Neural cell (in vitro differentiated cells): ENCODE results near the gene RABGGTA. TPM values are rescaled to one million over a fixed set of nuclear protein-coding genes. Genes with fewer than 3 reads are reported as not detected.
"Not testable (repeated sequence)": the region's sequence is repeated elsewhere in the genome, so short reads cannot be mapped to it uniquely, and the experiment has no call there.

ENCODE experiments used
- H2AFZ ChIP-seq: fragments of 200-600, 300-800 bp; sonication (generic), shearing (Covaris generic); 2 replicates; pipeline ENCODE4 v1.6.0; 2014; ENCODE audit warnings: low read depth, mild to moderate bottlenecking, antibody characterized with exemption, low read length, moderate library complexity
- H3F3A ChIP-seq: fragments of 200-600 bp; shearing (Covaris generic); 2 replicates; pipeline ENCODE4 v1.6.1; 2016; ENCODE audit warnings: mild to moderate bottlenecking, moderate library complexity, mixed read lengths, antibody characterized with exemption, low read length; ENCODE audit not compliant: insufficient read depth, poor library complexity, severe bottlenecking
- H3K27ac ChIP-seq: fragments of 200-600, 300-800 bp; sonication (generic), shearing (Covaris generic); 2 replicates; pipeline ENCODE4 v1.5.1; 2014; ENCODE audit warnings: mild to moderate bottlenecking, low read length, moderate library complexity
- H3K27me3 ChIP-seq: fragments of 300-800, 200-600 bp; sonication (generic), shearing (Covaris generic); 2 replicates; pipeline ENCODE4 v1.6.0; 2014; ENCODE audit warnings: mild to moderate bottlenecking, low read depth, low read length, moderate library complexity; ENCODE audit not compliant: insufficient read depth
- H3K36me3 ChIP-seq: fragments of 300-800, 200-600 bp; sonication (generic), shearing (Covaris generic); 2 replicates; pipeline ENCODE4 v1.5.1; 2014; ENCODE audit warnings: mild to moderate bottlenecking, antibody characterized with exemption, low read length, moderate library complexity; ENCODE audit not compliant: insufficient read depth
- H3K4me2 ChIP-seq: fragments of 300-800, 200-600 bp; sonication (generic), shearing (Covaris generic); 2 replicates; pipeline ENCODE4 v1.6.0; 2014; ENCODE audit warnings: mild to moderate bottlenecking, low read length
- H3K4me3 ChIP-seq: fragments of 300-800, 200-600 bp; sonication (generic), shearing (Covaris generic); 2 replicates; pipeline ENCODE4 v1.5.1; 2014; ENCODE audit warnings: mild to moderate bottlenecking, low read length, moderate library complexity
- H3K79me2 ChIP-seq: fragments of 200-600 bp; shearing (Covaris generic); replicated peaks from 2 replicates; pipeline ENCODE4 v1.6.0; 2014; ENCODE audit warnings: mild to moderate bottlenecking, low read length, moderate library complexity; ENCODE audit not compliant: insufficient read depth
- H3K9ac ChIP-seq: fragments of 300-800, 200-600 bp; sonication (generic), shearing (Covaris generic); 2 replicates; pipeline ENCODE4 v1.6.1; 2016; ENCODE audit warnings: mild to moderate bottlenecking, low read length, mixed read lengths
- H3K9me2 ChIP-seq: fragments of 200-600 bp; shearing (Covaris generic); 2 replicates; pipeline ENCODE4 v1.6.1; 2016; ENCODE audit warnings: mild to moderate bottlenecking, low read length, mixed read lengths; ENCODE audit not compliant: insufficient read depth
- H3K9me3 ChIP-seq: fragments of 200-600, 300-800 bp; sonication (generic), shearing (Covaris generic); 2 replicates; pipeline ENCODE4 v1.6.1; 2016; ENCODE audit warnings: mild to moderate bottlenecking, mixed run types, low read length, moderate library complexity, mixed read lengths
- H4K20me1 ChIP-seq: fragments of 200-600 bp; shearing (Covaris generic); 2 replicates; pipeline ENCODE4 v1.6.1; 2016; ENCODE audit warnings: mild to moderate bottlenecking, mixed run types; ENCODE audit not compliant: insufficient read depth
- CTCF ChIP-seq: fragments of 450-650 bp; IDR thresholded peaks from 2 replicates; pipeline ENCODE4 v1.5.1; 2014; ENCODE audit warnings: antibody characterized with exemption, mild to moderate bottlenecking, moderate library complexity; ENCODE audit not compliant: poor library complexity, severe bottlenecking
- EP300 ChIP-seq: fragments of 450-650 bp; conservative IDR thresholded peaks from 2 replicates; pipeline ENCODE4 v1.6.1; 2014; ENCODE audit warnings: antibody characterized with exemption, mild to moderate bottlenecking, moderate library complexity; ENCODE audit not compliant: poor library complexity, severe bottlenecking
- EZH2 ChIP-seq: fragments of 200-600, 300-800 bp; shearing (Covaris generic), sonication (generic); IDR thresholded peaks from 2 replicates; pipeline ENCODE4 v1.6.1; 2014; ENCODE audit warnings: antibody characterized with exemption, low read length, borderline replicate concordance, mild to moderate bottlenecking; ENCODE audit not compliant: insufficient read depth, poor library complexity, severe bottlenecking
- MXI1 ChIP-seq: fragments of 450-650 bp; conservative IDR thresholded peaks from 2 replicates; pipeline ENCODE4 v1.6.1; 2014; ENCODE audit warnings: antibody characterized with exemption, mild to moderate bottlenecking; ENCODE audit not compliant: poor library complexity, severe bottlenecking
- POLR2AphosphoS5 ChIP-seq: IDR thresholded peaks from 2 replicates; pipeline ENCODE4 v1.6.1; 2012
- RAD21 ChIP-seq: fragments of 450-650 bp; conservative IDR thresholded peaks from 2 replicates; pipeline ENCODE4 v1.6.1; 2014; ENCODE audit warnings: antibody characterized with exemption, mild to moderate bottlenecking, moderate library complexity
- REST ChIP-seq: IDR thresholded peaks from 2 replicates; pipeline ENCODE4 v1.6.1; 2012; ENCODE audit warnings: borderline replicate concordance
- SMC3 ChIP-seq: fragments of 450-650 bp; conservative IDR thresholded peaks from 2 replicates; pipeline ENCODE4 v1.6.1; 2014; ENCODE audit warnings: antibody characterized with exemption, mild to moderate bottlenecking, moderate library complexity; ENCODE audit not compliant: poor library complexity
- TAF1 ChIP-seq: IDR thresholded peaks from 2 replicates; pipeline ENCODE4 v1.6.1; 2012; ENCODE audit warnings: low read depth
- polyA plus RNA-seq: library from polyadenylated mRNA; depleted of rRNA; stranded (reverse); fragments of >200 nt; gene quantifications from 2 replicates; pipeline ENCODE4 v1.2.3, GENCODE V29; 2014

Gene RABGGTA
- polyA plus RNA-seq, 1 donor from 2014 or later, result 33.2 TPM

GRCh38 chr14:24226473-24226872, 44.9 kb downstream of the RABGGTA start:
- Histone ChIP-seq H3K9me3 (no peaks in the 10 kb centered on the region), H3K36me3 (no peaks in the 10 kb centered on the region), H3K27me3 (no peaks in the 10 kb centered on the region), H3K9ac (no peak overlapping the region), H4K20me1 (no peaks in the 10 kb centered on the region), H3K79me2 (peaks cover 26% of the 10 kb centered on the region), H3K4me3 (no peak overlapping the region), H3K4me2 (no peak overlapping the region), H3F3A (no peaks in the 10 kb centered on the region), H2AFZ (no peak overlapping the region), H3K9me2 (no peaks in the 10 kb centered on the region), H3K27ac (no peak overlapping the region)
- TF ChIP-seq TAF1, result no peak
- no peak for TF ChIP-seq CTCF
- TF ChIP-seq EP300, result no peak
- no peak for TF ChIP-seq EZH2
- TF ChIP-seq RAD21, result no peak
- TF ChIP-seq SMC3, result no peak
- no peak for TF ChIP-seq MXI1
- TF ChIP-seq POLR2AphosphoS5, result no peak

GRCh38 chr14:24224618-24225071, 46.8 kb downstream of the RABGGTA start:
- H3K9me2 ChIP-seq, result no peaks in the 10 kb centered on the region
- H3K36me3 ChIP-seq, result no peaks in the 10 kb centered on the region
- no peak overlapping the region for H3K4me3 ChIP-seq
- H3K9ac ChIP-seq, result no peak overlapping the region
- peaks cover 16% of the 10 kb centered on the region for H3K79me2 ChIP-seq
- H3K9me3 ChIP-seq, result no peaks in the 10 kb centered on the region
- no peak overlapping the region for H3K27ac ChIP-seq
- no peaks in the 10 kb centered on the region for H4K20me1 ChIP-seq
- no peaks in the 10 kb centered on the region for H3K27me3 ChIP-seq
- H2AFZ ChIP-seq, result no peak overlapping the region
- TF ChIP-seq EP300, result no peak
- TF ChIP-seq POLR2AphosphoS5, result no peak
- no peak for TF ChIP-seq SMC3
- no peak for TF ChIP-seq CTCF
- no peak for TF ChIP-seq MXI1
- TF ChIP-seq EZH2, result no peak
- no peak for TF ChIP-seq RAD21
- TF ChIP-seq REST, result no peak
- TF ChIP-seq TAF1, result no peak
- no peak overlapping the region for H3K4me2 ChIP-seq
- H3F3A ChIP-seq, result no peaks in the 10 kb centered on the region

- H3K4me3 ChIP-seq, H3K79me2 ChIP-seq, H3K27ac ChIP-seq, H3F3A ChIP-seq, H2AFZ ChIP-seq, H3K36me3 ChIP-seq, H3K9me2 ChIP-seq, H3K27me3 ChIP-seq, H3K9ac ChIP-seq, H4K20me1 ChIP-seq, H3K4me2 ChIP-seq, H3K9me3 ChIP-seq: not testable (repeated sequence)
Observed at GRCh38 chr14:24222987-24223386, 48.4 kb downstream of the RABGGTA start.
